Right lobe of liver (tissue), 4 donors: ENCODE measurements around the gene GOLGA8B.

Experiments
- POLR2A ChIP-seq: fragments of 450-650 bp; IDR thresholded peaks from one replicate; pipeline ENCODE4 v1.6.1; 2017; ENCODE audit warnings: antibody characterized with exemption, mild to moderate bottlenecking
- TF ChIP-seq, protein P1 (sequence below), 4 donors: fragments of 200-600 bp in 3 of 4; fragments of 450-650 bp in 1 of 4; IDR thresholded peaks; one replicate each; pipeline versions ENCODE4 v1.5.1 to v1.8.0; 2016 to 2022; ENCODE audit warnings: antibody characterized with exemption in 4 of 4, mild to moderate bottlenecking in 2 of 4
- donor health status: DM: no; HTN: no; CAD: no.
- donor health status: DM: no; HTN: no; CAD: no.
- donor health status: DM: no; HTN: yes; CAD: no.

DNA sequence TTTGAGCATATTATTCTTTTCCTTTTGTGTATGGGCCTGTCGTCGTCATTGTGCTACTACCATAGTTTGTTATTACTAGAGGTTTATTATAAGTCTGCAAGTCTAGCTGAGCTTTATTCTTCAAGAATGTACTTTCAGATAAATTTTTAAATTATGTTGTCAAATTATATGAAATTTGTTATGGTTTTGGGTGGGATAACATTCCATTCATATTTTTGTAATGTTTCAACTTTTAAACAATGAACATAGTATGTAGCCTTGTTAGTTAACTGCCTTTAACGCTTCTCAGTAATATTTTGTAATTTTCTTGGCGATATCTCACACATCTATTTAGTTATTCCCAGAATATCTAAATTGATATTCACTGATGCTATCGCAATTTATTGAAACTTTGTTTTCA lies 41.6 kb upstream of the GOLGA8B start:
- TF ChIP-seq, protein P1, sequence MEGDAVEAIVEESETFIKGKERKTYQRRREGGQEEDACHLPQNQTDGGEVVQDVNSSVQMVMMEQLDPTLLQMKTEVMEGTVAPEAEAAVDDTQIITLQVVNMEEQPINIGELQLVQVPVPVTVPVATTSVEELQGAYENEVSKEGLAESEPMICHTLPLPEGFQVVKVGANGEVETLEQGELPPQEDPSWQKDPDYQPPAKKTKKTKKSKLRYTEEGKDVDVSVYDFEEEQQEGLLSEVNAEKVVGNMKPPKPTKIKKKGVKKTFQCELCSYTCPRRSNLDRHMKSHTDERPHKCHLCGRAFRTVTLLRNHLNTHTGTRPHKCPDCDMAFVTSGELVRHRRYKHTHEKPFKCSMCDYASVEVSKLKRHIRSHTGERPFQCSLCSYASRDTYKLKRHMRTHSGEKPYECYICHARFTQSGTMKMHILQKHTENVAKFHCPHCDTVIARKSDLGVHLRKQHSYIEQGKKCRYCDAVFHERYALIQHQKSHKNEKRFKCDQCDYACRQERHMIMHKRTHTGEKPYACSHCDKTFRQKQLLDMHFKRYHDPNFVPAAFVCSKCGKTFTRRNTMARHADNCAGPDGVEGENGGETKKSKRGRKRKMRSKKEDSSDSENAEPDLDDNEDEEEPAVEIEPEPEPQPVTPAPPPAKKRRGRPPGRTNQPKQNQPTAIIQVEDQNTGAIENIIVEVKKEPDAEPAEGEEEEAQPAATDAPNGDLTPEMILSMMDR (IDR thresholded peaks at IDR 0.05) = no peak
- no peak for TF ChIP-seq POLR2A
